GM18505 (cell line): ENCODE measurements around the gene DGKI.
"Not testable (repeated sequence)": the region's sequence is repeated elsewhere in the genome, so short reads cannot be mapped to it uniquely, and the experiment has no call there.

Experiments used
- ATAC-seq: cut with Tn5 transposase; IDR thresholded peaks from one replicate; pipeline ENCODE4 v1.9.1; 2021; ENCODE audit not compliant: unreplicated experiment
- POLR2A ChIP-seq: IDR thresholded peaks from 4 replicates; pipeline ENCODE4 v1.6.1; 2011; ENCODE audit warnings: borderline replicate concordance; ENCODE audit not compliant: insufficient read depth, insufficient read length; ENCODE audit errors: extremely low read depth

Gene DGKI

DNA sequence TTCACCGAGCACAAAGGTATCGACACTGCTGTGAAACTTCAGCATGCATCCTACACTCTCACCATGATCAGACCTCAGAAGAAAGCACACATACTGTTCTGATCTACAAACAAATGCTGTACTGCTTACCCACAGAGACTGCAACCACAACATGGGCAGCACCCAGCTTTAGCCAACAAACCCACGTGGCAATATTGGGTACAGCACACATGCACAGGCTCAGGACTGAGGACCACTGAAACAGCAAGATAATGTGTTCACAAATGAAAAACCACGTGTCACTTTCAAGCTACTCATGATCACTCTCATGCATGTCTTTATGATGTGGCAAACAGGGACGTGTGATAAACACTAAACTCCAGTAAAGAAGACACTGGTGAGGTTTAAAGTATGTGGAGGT is 383.9 kb downstream of the DGKI start:
- ATAC-seq: no peak
- TF ChIP-seq POLR2A: no peak

DNA sequence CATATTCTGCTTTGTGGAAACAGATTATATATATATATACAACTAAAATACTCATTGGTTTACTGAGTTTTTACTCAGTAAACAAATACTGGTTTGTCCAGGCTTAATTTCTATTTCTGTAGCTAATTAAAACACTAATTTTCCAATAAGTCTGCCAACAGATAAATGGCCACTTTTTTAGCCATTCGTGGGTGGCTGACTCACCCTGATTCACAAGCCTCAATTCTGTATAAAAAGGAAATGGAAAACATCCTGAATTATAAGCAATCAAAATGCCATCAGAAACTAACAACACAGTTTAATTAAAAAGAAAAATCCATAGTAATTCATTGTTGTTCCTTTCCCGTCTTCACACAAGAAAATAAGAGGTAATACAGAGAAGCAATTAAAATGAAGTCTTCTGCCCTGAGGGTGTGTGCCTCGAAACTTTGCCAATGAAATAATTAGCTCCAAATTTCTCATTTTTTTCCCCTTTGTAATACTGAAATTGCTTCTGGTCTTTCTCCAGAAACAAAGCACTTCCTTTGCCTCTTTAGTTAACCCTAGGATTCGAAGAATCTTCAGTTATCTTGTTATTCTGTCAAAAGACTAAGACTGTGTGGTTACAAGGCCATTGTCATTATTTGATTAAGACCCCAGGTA is 384.6 kb downstream of the DGKI start:
- TF ChIP-seq POLR2A: no peak
- ATAC-seq: no peak

DNA sequence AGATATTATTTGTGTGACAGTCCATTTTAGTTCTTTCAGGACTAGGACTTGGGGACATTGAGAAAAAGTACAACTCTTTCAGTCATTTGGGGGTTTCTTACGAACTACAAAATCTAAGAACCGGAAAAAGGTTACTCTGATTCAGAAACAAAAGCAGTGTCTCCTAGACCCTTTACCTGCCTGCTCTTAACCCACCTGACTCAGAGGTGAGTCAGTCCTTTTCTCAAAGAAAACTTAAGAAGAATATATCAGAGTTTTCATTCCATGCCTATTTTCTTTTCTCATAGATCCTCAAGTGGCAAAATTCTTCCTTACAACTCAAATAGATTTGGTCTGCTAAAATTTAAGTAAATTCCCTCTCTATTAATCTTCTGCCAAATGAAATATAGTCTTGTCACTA is 388.4 kb downstream of the DGKI start:
- no peak for TF ChIP-seq POLR2A
- ATAC-seq: no peak

DNA sequence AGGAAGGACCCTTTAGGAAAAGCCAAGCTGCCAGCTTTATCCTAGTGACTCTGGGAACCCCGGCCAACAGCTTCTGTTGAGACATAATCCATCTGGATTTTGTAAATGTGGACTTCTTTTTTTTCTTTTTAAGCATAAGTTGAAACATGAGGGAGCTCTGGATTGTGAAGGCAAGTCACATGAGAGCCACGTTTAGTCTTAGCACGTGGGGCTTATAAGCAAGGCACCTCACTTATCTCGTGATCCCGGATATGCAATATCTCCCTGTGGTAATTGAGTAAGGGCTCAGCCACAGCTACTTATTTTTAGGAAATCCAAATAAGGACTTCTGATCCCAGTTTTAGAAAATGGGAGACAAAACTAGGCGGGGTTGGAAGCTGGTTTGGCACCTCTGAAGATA is 392.0 kb downstream of the DGKI start:
- peak; percentile 13 for ATAC-seq
- no peak for TF ChIP-seq POLR2A

DNA sequence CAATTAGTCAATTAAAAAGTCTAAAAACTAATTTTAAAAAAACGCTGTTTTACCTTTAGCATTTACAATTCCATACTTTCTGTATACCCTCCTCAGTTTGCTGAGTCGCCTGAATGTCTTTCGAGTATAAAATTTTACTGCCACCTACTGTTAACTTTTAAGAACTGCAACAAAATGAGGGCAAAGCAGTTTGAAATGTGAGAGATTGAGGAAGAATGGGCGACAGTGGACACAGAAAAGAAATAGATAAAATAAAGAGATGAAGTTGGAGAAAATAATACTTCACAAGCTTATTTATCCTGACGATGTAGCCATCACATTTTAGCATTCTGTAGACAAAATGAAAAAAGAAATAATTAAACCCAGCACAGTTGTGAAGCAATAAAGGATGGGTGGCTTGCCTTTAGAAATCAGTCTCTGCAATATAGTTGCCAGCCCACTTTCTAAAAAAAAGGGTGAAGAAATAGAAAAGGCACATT is 392.5 kb downstream of the DGKI start:
- peak; percentile 81 for ATAC-seq
- no peak for TF ChIP-seq POLR2A

DNA sequence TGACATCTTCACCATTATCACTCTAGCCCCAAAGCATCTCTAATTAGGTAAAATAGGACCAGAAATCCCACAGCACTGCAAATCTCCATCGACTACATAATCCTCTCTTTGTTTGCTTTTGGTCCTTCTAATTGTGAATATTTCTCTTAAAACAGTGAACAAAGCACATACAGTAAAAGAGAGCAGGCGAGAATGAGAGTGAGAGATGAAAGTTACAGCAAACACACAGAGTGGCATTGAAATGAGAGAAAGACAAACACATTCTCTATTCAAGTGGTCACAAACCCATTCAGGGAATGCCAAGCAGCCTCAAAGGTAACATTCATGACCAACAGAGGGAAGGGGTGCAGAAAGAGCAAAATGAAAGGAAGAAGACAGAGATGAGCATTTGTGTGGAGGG is 393.4 kb downstream of the DGKI start:
- TF ChIP-seq POLR2A: no peak
- no peak for ATAC-seq

DNA sequence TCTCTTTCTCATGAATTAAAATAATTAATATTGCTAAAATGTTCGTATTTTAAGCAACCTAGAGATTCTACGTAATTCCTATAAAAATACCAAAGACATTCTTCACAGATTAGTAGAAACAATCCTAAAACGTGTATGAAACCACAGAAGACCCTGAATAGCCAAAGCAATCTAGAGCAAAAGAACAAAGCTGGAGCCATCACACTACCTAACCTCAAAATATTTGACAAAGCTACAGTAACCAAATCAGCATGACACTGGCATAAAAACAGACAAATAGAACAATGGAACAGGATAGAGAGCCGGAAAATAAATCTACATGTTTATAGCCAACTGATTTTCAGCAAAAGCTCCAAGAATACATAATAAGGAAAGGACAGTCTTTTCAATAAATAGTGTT is 397.8 kb downstream of the DGKI start:
- ATAC-seq: no peak
- no peak for TF ChIP-seq POLR2A

DNA sequence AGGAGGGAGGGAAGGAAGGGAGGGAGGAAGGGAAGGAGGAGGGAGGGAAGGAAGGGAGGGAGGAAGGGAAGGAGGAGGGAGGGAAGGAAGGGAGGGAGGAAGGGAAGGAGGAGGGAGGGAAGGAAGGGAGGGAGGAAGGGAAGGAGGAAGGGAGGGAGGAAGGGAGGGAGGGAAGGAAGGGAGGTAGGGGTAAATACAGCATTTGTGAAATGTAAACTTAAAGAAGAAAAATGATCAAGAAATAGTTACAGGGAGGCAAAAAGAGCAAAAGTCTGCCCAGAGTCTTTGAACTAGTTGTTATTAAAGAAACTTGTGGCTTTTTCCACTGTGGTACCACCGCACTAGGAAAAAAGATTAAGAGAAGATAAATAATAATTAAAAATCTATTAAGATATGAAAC is 398.2 kb downstream of the DGKI start:
- not testable (repeated sequence) for ATAC-seq

DNA sequence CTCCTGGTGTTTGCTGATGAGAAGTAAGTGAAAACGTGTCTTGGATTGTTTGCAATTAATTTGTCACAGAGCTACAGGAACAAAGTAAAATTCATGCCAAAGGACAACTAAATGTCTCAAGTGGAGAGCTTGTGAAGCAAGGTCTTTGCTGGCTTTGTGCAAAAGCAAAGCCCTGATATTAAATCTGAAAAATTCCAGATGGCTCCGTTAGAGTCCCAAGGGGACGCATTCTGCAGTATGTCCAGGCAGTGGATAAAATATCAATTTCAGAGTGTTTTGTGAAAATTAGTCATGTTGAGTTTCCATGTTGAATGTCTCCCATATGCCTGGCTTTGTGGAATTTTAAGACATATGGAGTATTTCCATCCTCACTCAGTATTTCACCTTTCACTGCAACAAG is 400.7 kb downstream of the DGKI start:
- no peak for ATAC-seq
- no peak for TF ChIP-seq POLR2A

DNA sequence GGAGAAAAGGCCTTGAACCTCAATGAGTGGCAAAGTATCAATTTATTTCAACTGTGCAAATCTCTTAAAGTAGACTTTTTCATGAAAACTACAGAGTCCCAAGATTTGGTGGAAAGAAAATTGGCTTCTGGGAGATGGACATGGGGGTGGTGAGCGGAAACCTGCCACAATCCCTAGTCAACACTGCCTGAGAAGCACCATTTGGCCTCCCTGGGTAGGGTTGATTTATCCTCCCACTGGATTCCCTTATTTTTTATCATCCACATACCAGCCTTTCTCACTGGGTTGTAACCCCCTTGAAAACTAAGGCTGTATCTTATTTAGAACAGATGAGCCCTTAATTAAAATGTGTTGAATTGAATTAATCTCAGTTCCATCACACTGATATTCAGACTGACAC is 401.5 kb downstream of the DGKI start:
- ATAC-seq: no peak

DNA sequence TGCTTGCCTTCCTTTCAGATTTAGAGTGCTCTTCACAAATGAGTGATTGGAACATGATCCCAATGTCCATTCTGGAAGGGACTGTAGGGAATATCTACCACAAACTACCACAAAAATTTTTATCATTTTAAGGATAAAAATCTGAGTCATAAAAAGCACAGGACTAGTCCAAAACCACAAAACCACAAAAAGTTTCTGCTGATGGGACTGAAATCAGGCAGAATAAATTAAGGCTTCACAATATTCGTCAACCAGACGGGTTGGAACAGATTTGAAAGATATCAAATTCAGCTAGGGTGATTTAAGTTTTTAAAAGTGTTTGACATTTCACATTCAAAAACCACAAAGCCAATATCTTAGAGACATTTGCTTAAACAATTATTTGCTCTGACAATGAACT is 403.2 kb downstream of the DGKI start:
- ATAC-seq: no peak
- no peak for TF ChIP-seq POLR2A

More for the DNA sequence above, 401.5 kb downstream of the DGKI start:
- no peak for TF ChIP-seq POLR2A

DNA sequence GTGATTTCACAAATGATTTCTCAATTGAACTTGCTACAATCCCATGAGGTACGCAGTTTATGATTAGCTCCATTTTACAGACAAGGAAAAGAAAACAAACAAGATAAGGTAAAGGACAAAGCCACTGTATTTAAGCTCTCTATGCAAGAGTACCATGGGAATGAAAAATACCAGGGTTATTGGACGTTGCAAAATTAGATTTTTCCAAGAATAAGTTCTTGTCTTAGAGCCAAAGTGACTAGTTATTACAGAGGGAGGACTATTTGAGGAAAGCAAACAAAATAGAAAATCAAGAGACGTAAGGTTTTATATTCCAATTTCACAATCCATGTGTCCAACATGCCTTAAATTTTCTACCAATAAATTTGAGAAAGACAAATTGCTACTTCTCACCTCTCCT is 405.3 kb downstream of the DGKI start:
- no peak for TF ChIP-seq POLR2A
- ATAC-seq: no peak

DNA sequence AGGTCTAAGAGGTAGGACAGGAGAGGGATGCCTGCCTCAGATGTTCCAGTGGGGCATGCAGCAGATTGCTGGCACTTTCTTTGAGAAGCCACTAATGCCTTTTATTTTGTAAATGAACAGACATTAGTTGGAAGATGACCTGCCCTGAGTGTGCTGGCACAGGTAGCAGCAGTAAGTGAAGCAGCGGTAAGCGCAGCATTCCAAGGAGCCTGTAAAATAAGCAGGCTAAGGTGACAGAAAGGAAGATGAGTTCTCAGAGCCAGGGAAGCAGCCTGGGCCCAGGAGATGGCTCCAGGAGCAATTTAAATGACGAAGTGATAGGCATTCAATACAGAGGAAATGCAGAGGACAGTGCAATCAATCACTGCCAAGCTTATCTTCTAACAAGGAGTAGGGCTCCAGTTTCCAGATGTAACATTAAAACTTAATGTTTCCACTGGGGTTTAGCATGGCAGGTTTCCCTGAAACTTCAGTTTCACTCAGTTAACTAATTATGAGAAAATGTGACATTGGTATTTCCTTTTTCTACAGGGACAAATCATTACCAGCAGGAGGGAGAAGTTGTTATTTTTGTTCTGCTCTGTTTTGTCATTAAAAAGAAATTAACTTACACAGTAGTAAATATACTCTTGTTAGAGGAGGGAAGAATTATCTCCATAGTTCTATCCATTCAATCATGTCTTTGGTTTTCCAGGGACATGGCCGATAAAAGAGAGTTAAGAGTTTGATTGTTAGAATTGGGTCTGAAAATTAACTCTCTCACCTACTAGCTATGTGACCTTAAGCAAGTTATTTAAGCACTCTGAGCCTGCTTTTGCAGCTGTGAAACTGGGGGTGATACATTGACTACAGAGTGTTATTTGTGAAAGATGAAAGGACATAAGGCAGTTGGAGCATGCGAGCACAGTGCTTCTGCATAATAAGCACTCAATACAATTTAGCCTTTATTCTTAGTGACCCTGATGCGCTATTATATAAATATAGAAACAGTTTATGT is 406.6 kb downstream of the DGKI start:
- TF ChIP-seq POLR2A: no peak
- no peak for ATAC-seq

DNA sequence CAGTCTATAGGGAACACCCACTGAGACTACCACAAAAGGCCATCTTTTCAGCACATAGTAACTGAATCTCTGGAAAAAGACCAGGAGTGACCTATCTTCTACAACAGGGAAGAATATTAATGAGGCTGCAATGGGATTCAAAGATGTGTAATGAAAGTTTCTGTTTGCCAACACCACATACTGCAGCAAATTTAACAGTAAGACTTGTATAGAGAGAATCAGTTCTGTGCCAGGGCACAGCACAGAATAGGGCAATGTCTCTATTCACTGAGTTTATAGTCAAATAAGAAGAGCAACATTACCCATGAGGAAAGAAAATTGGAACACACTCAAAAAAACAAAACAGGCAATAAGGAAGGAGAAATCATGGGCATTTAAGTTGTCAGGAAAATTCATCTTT is 411.8 kb downstream of the DGKI start:
- TF ChIP-seq POLR2A: no peak
- ATAC-seq: no peak
